Panc1 (cell line): ENCODE results near the gene DHRSX. TPM values are rescaled to one million over a fixed set of nuclear protein-coding genes. Genes with fewer than 3 reads are reported as not detected.
A peak's percentile ranks its signal among the peaks of the same experiment; 100 is the strongest.
"Not testable (repeated sequence)": the region's sequence is repeated elsewhere in the genome, so short reads cannot be mapped to it uniquely, and the experiment has no call there.

Source experiments
- ATAC-seq: fragments of 200-7000 bp; cut with Tn5 transposase; 2 replicates; pipeline ENCODE4 v1.9.1; 2020; ENCODE audit warnings: mild to moderate bottlenecking, moderate library complexity
- BruUV-seq: library from RNA; stranded (reverse); fragments of 400-500 nt; replicated peaks from 2 replicates; lab custom pipeline; 2021; lab: Mats Ljungman, UMichigan
- CTCF ChIA-PET: fragments of 300-600 bp; sonication (Branson Sonifier 250); formaldehyde crosslinking; loops from one replicate; lab custom pipeline; 2022; ENCODE audit warnings: antibody characterized with exemption; lab: Charles Lee
- POLR2A ChIA-PET: fragments of 300-600 bp; sonication (Branson Sonifier 250); formaldehyde crosslinking; loops from one replicate; lab custom pipeline; 2022; ENCODE audit warnings: antibody characterized with exemption; lab: Charles Lee
- DNase-seq: peaks from one replicate; pipeline ENCODE4 v3.0.0-alpha.2; 2010; ENCODE audit warnings: low read depth, low spot score
- H3K27ac ChIP-seq: 2 replicates; pipeline ENCODE4 v1.5.1; 2011; ENCODE audit warnings: mild to moderate bottlenecking, low read length, inconsistent platforms
- H3K27me3 ChIP-seq: fragments of 200-500 bp; sonication (Bioruptor generic); 2 replicates; pipeline ENCODE4 v1.6.0; 2014; ENCODE audit warnings: low read length, inconsistent platforms; ENCODE audit not compliant: control insufficient read depth, insufficient read depth
- H3K36me3 ChIP-seq: fragments of 200-500 bp; sonication (Bioruptor generic); 2 replicates; pipeline ENCODE4 v1.5.1; 2014; ENCODE audit warnings: inconsistent platforms, mild to moderate bottlenecking, low read length, moderate library complexity; ENCODE audit not compliant: control insufficient read depth, insufficient read depth
- H3K4me1 ChIP-seq: 2 replicates; pipeline ENCODE4 v1.5.1; 2011; ENCODE audit warnings: inconsistent platforms, mild to moderate bottlenecking, low read length, moderate library complexity; ENCODE audit not compliant: control insufficient read depth, insufficient read depth
- H3K4me3 ChIP-seq, 2 experiments: 2 replicates each; pipeline ENCODE4 v1.5.1; 2011 to 2012; ENCODE audit warnings: low read depth in 2 of 2, low read length in 2 of 2, mild to moderate bottlenecking in 2 of 2, inconsistent platforms in 1 of 2, moderate library complexity in 1 of 2
- H3K9me3 ChIP-seq: fragments of 200-500 bp; sonication (Bioruptor generic); 2 replicates; pipeline ENCODE4 v1.5.1; 2014; ENCODE audit warnings: low read depth, mild to moderate bottlenecking, inconsistent platforms, low read length, moderate library complexity; ENCODE audit not compliant: control insufficient read depth, insufficient read depth
- POLR2AphosphoS5 ChIP-seq: IDR thresholded peaks from 2 replicates; pipeline ENCODE4 v1.6.1; 2012; ENCODE audit warnings: mild to moderate bottlenecking, low read depth, low read length, moderate library complexity
- SIN3A ChIP-seq: IDR thresholded peaks from 2 replicates; pipeline ENCODE4 v1.6.1; 2012; ENCODE audit warnings: low read depth, mild to moderate bottlenecking, low read length, moderate library complexity, borderline replicate concordance; ENCODE audit not compliant: insufficient read depth
- TCF7L2 ChIP-seq: IDR thresholded peaks from 2 replicates; pipeline ENCODE4 v1.6.1; 2011; ENCODE audit warnings: mild to moderate bottlenecking, low read depth, low read length, inconsistent platforms
- in situ Hi-C: cut with HindIII; loops from 2 replicates; pipeline ENCODE4 v1.10.0; 2016; ENCODE audit warnings: low sequenced_read_pairs, low pct_unique_long_range_greater_than_20kb
- intact Hi-C: fragments of 100-400 bp; cut with micrococcal nuclease; formaldehyde crosslinking; loops from one replicate; pipeline ENCODE4 v1.10.0; 2022; ENCODE audit not compliant: unreplicated experiment
- total RNA-seq: library from RNA; stranded (reverse); gene quantifications from one replicate; pipeline ENCODE4 v1.2.1, GENCODE V29; 2021; ENCODE audit not compliant: unreplicated experiment
- TF ChIP-seq, protein P1 (sequence below): fragments of 450-650 bp; IDR thresholded peaks from 2 replicates; pipeline ENCODE4 v1.5.1; 2017; ENCODE audit warnings: mild to moderate bottlenecking
- TF ChIP-seq, protein P2 (sequence below), 2 experiments: IDR thresholded peaks; 2 replicates each; pipeline ENCODE4 v1.6.1; 2011 to 2012; ENCODE audit warnings: low read depth in 2 of 2, control low read depth in 1 of 2, low read length in 1 of 2, mild to moderate bottlenecking in 1 of 2, moderate library complexity in 1 of 2; ENCODE audit not compliant: insufficient read depth in 1 of 2

The DHRSX gene
- total RNA-seq, 1 experiment from 2014 or later: 20.1 TPM

DNA sequence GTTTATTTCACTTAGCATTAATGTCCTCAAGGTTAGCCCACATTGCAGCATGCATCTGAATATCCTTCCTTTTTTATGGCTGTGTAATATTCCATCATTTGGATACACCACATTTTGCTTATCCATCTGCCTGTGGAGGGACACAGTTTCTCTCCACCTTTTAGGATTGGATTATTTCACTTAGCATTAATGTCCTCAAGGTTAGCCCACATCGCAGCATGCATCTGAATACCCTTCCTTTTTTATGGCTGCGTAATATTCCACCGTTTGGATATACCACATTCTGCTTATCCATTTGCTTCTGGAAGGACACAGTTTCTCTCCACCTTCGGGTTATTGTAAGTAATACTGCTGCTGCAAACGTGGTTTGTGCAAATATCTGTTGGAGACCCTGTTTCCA is 110.0 kb downstream of the DHRSX start:
- H3K36me3 ChIP-seq: no peaks in the 10 kb centered on the region
- no peak for ATAC-seq
- TSS peak; percentile 59 for BruUV-seq
- intact Hi-C loops (no loop called here), in situ Hi-C loops (no loop called here)
- no peaks in the 10 kb centered on the region for H3K27me3 ChIP-seq
- TF ChIP-seq, protein P1, sequence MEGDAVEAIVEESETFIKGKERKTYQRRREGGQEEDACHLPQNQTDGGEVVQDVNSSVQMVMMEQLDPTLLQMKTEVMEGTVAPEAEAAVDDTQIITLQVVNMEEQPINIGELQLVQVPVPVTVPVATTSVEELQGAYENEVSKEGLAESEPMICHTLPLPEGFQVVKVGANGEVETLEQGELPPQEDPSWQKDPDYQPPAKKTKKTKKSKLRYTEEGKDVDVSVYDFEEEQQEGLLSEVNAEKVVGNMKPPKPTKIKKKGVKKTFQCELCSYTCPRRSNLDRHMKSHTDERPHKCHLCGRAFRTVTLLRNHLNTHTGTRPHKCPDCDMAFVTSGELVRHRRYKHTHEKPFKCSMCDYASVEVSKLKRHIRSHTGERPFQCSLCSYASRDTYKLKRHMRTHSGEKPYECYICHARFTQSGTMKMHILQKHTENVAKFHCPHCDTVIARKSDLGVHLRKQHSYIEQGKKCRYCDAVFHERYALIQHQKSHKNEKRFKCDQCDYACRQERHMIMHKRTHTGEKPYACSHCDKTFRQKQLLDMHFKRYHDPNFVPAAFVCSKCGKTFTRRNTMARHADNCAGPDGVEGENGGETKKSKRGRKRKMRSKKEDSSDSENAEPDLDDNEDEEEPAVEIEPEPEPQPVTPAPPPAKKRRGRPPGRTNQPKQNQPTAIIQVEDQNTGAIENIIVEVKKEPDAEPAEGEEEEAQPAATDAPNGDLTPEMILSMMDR: no peak
- TF ChIP-seq, protein P2, sequence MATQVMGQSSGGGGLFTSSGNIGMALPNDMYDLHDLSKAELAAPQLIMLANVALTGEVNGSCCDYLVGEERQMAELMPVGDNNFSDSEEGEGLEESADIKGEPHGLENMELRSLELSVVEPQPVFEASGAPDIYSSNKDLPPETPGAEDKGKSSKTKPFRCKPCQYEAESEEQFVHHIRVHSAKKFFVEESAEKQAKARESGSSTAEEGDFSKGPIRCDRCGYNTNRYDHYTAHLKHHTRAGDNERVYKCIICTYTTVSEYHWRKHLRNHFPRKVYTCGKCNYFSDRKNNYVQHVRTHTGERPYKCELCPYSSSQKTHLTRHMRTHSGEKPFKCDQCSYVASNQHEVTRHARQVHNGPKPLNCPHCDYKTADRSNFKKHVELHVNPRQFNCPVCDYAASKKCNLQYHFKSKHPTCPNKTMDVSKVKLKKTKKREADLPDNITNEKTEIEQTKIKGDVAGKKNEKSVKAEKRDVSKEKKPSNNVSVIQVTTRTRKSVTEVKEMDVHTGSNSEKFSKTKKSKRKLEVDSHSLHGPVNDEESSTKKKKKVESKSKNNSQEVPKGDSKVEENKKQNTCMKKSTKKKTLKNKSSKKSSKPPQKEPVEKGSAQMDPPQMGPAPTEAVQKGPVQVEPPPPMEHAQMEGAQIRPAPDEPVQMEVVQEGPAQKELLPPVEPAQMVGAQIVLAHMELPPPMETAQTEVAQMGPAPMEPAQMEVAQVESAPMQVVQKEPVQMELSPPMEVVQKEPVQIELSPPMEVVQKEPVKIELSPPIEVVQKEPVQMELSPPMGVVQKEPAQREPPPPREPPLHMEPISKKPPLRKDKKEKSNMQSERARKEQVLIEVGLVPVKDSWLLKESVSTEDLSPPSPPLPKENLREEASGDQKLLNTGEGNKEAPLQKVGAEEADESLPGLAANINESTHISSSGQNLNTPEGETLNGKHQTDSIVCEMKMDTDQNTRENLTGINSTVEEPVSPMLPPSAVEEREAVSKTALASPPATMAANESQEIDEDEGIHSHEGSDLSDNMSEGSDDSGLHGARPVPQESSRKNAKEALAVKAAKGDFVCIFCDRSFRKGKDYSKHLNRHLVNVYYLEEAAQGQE (IDR thresholded peaks at IDR 0.05; ENCODE audit: insufficient read depth in 1 of 2, low read depth in 2 of 2, low read length in 1 of 2): no peak
- TF ChIP-seq POLR2AphosphoS5: no peak
- TF ChIP-seq TCF7L2: no peak
- TF ChIP-seq SIN3A: no peak
- H3K4me1 ChIP-seq: no peaks in the 10 kb centered on the region
- ChIA-PET CTCF (no interaction called here), POLR2A (no interaction called here)
- no peak for DNase-seq
- H3K27ac ChIP-seq: no peak overlapping the region
- no peak overlapping the region for H3K4me3 ChIP-seq
- no peaks in the 10 kb centered on the region for H3K9me3 ChIP-seq

DNA sequence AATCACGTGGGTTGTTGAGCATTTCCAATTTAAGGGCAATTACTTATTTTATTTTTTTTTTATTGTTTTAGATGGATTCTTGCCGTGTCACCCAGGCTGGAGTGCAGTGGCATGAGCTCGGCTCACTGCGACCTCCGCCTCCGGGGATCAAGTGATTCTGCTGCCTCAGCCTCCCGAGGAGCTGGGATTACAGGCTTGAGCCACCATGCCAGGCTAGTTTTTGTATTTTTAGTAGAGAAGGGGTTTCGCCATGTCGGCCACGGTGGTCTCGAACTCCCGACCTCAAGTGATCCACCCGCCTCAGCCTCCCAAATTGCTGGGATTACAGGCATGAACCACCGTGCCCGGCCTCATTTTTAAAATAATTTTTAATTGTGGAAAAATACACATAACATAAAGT is 111.0 kb downstream of the DHRSX start:
- H3K27me3 ChIP-seq, H3K27ac ChIP-seq, intact Hi-C loops, BruUV-seq, CTCF ChIA-PET, H3K9me3 ChIP-seq, in situ Hi-C loops, POLR2A ChIA-PET, H3K36me3 ChIP-seq, DNase-seq, H3K4me3 ChIP-seq, H3K4me1 ChIP-seq, ATAC-seq: not testable (repeated sequence)

DNA sequence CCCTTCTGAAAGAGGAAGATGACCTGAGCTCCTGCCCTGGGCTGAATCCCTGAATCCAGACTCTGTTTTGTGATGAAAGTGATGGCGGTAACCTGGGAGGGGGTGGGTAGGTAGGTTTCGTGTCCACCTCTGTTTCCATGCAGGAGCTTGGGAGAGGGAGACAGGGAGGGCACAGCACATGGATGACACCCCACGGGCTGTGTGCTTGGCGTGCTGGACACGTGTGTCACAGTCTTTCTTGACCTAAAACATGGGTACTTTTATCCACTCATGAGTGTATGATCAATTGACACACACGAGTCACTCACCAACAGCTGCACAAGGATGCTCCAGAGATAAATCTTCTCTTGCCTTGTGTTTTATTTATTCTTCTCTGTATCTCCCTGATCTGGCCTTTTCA is 111.5 kb downstream of the DHRSX start:
- no peak overlapping the region for H3K27ac ChIP-seq
- H3K9me3 ChIP-seq: no peaks in the 10 kb centered on the region
- TF ChIP-seq TCF7L2 (no peak), SIN3A (no peak), POLR2AphosphoS5 (no peak)
- TF ChIP-seq, protein P1: no peak
- TF ChIP-seq, protein P2 (IDR thresholded peaks at IDR 0.05; ENCODE audit: insufficient read depth in 1 of 2, low read depth in 2 of 2, low read length in 1 of 2): no peak
- no peaks in the 10 kb centered on the region for H3K36me3 ChIP-seq
- no peaks in the 10 kb centered on the region for H3K4me1 ChIP-seq
- no TSS peak for BruUV-seq
- CTCF ChIA-PET: no interaction called here
- in situ Hi-C loops: no loop called here
- intact Hi-C loops: no loop called here
- DNase-seq (no peak), ATAC-seq (no peak)
- POLR2A ChIA-PET: no interaction called here
- H3K4me3 ChIP-seq: no peak overlapping the region
- no peaks in the 10 kb centered on the region for H3K27me3 ChIP-seq
